ENCODE results near the gene ZPBP2.
"Not testable (repeated sequence)": the region's sequence is repeated elsewhere in the genome, so short reads cannot be mapped to it uniquely, and the experiment has no call there.

DNA sequence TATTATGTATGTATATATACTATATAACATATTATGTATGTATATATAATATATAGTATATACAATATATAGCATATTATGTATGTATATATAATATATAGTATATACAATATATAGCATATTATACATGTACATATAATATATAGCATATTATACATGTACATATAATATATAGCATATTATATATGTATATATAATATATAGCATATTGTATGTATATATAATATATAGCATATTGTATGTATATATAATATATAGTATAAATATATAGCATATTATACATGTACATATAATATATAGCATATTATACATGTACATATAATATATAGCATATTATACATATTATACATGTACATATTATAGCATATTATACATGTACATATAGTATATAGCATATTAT lies 17.8 kb upstream of the ZPBP2 start:
- TF ChIP-seq, protein P1, sequence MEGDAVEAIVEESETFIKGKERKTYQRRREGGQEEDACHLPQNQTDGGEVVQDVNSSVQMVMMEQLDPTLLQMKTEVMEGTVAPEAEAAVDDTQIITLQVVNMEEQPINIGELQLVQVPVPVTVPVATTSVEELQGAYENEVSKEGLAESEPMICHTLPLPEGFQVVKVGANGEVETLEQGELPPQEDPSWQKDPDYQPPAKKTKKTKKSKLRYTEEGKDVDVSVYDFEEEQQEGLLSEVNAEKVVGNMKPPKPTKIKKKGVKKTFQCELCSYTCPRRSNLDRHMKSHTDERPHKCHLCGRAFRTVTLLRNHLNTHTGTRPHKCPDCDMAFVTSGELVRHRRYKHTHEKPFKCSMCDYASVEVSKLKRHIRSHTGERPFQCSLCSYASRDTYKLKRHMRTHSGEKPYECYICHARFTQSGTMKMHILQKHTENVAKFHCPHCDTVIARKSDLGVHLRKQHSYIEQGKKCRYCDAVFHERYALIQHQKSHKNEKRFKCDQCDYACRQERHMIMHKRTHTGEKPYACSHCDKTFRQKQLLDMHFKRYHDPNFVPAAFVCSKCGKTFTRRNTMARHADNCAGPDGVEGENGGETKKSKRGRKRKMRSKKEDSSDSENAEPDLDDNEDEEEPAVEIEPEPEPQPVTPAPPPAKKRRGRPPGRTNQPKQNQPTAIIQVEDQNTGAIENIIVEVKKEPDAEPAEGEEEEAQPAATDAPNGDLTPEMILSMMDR (IDR thresholded peaks at IDR 0.05): not testable (repeated sequence)
- TF ChIP-seq POLR2AphosphoS5, TCF7L2 (IDR thresholded peaks at IDR 0.05; ENCODE audit: low read depth, low read length): not testable (repeated sequence)

Measured in Panc1 (cell line).